ENCODE data around the gene CGNL1.

Gene CGNL1

DNA sequence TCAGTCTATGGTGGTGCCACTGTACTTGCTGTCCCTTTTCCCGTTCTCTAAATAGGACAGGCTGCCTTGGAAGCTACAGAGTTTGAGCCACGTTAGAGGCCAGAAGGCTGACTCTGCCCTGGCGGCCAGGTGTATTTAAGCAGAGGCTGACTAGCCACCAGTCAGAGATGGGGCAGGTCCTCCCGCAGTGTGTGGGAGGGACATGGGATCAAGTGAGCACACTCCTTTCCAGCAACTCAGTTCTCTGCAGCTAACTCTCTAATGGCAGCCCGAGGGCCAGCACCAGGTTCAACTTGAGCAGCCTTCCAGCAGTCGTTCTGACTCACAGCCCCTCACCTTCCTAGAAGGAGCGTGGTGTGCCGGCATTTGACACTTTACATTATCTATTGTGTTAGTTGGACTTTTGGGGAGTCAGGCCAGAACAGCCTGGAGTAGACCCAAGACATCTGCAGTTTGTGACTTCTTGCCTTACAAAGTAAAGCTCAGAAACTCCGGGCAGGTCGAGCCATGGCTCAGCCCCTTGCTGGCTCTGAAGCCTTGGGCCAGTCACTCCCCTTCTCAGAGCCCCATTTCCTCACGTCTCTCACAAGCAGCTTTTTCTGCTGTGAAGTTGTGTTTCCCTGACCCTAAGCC, 168.7 kb downstream of the CGNL1 start:
- Mint-ChIP-seq H3K4me3 (no peak overlapping the region), H3K36me3 (ENCODE audit: low read depth) (no peaks in the 10 kb centered on the region), H3K4me1 (peaks cover 6% of the 10 kb centered on the region), H3K9me3 (peaks cover 7% of the 10 kb centered on the region), H3K27ac (no peak overlapping the region), H3K27me3 (peaks cover under 1% of the 10 kb centered on the region)
- DNase-seq, result no peak
- ATAC-seq, result no peak

DNA sequence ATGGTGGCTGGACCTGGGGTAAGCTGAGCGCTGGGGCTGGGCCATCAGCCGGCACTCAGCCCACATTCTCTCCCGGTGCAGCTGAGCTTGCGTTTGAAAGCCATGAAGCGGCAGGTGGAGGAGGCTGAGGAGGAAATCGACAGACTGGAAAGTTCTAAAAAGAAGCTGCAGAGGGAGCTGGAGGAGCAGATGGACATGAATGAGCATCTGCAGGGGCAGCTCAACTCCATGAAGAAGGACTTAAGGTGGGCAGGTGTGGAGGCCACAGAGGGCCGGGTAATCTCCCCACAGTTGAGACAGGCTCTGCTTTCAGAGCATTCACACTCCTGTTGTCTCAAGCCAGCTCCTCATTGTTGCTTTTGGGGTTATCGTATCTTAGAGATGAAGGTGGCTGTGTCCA, 169.7 kb downstream of the CGNL1 start:
- Mint-ChIP-seq H3K27ac (no peak overlapping the region), H3K4me1 (no peaks in the 10 kb centered on the region), H3K9me3 (no peaks in the 10 kb centered on the region), H3K27me3 (no peaks in the 10 kb centered on the region), H3K4me3 (no peak overlapping the region), H3K36me3 (ENCODE audit: low read depth) (no peaks in the 10 kb centered on the region)
- DNase-seq (no peak), ATAC-seq (no peak)

DNA sequence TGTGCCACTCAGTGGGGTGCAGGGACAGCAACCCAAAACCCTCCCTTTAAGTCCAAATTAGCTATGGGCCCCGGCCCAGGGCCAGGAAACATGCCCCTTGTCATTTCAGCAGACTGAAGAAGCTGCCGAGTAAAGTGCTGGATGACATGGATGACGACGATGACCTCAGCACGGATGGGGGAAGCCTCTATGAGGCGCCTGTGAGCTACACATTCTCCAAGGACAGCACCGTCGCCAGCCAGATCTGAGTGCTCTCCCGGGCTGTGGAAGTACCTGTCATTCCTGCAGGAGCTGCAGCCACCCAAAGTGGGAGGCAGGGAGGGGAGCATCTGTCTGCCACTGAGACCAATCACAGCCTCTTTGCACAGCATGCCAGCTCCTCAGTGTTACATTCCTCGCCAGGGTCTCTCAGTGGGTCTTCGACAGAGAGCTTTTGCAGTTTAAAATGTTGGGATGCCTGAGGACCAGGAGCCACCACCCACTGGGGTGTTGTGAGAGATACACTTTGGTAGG, 171.0 kb downstream of the CGNL1 start:
- no peak overlapping the region for H3K27ac Mint-ChIP-seq
- DNase-seq, result no peak
- no peaks in the 10 kb centered on the region for H3K36me3 Mint-ChIP-seq (ENCODE audit: low read depth)
- H3K4me3 Mint-ChIP-seq, result no peak overlapping the region
- H3K4me1 Mint-ChIP-seq, result no peaks in the 10 kb centered on the region
- no peak for ATAC-seq
- H3K27me3 Mint-ChIP-seq, result no peaks in the 10 kb centered on the region
- no peaks in the 10 kb centered on the region for H3K9me3 Mint-ChIP-seq

DNA sequence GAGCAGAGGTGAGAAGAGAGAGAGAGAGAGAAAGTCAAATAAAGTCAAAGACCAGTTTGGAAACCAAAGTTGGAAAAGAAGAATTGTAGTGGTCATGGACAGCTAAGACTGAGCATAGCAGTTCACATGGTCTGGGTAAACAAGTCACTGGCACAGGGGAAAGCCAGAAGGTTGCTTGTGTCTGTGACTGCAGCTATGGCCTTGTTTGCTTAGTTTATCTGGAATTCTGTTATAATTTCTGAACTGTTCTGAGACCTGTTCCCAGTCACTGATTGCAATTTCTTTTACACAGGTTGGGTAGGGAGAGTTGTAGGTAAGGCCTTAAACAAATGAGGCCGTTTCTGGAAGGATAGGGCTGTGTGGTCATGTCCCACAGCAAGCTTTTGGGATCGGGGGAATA, 172.0 kb downstream of the CGNL1 start:
- no peaks in the 10 kb centered on the region for H3K4me1 Mint-ChIP-seq
- no peaks in the 10 kb centered on the region for H3K9me3 Mint-ChIP-seq
- DNase-seq (no peak), ATAC-seq (no peak)
- H3K36me3 Mint-ChIP-seq (ENCODE audit: low read depth), result no peaks in the 10 kb centered on the region
- H3K27me3 Mint-ChIP-seq, result no peaks in the 10 kb centered on the region
- H3K4me3 Mint-ChIP-seq, result no peak overlapping the region
- H3K27ac Mint-ChIP-seq, result no peak overlapping the region

DNA sequence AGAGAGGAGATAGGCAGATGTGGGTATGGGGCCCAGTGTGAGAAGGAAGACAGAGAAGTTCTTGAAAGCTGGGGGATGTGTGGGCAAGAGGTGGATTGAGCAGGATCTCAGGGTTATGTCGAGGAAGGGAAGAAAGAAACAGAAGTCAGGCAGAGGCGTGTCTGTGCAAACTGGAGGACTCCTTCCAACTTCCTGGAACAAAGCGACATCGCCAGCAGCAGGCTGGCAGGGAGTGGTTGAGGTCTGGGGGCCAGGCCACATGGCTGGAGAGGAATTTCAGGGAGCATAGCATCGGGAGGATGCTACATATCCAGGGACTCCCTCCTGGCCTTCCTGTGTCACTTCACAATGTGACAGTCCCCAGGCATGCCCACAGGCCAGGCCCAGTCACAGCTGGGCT, 172.5 kb downstream of the CGNL1 start:
- H3K27ac Mint-ChIP-seq, result no peak overlapping the region
- no peak overlapping the region for H3K4me3 Mint-ChIP-seq
- no peaks in the 10 kb centered on the region for H3K4me1 Mint-ChIP-seq
- H3K36me3 Mint-ChIP-seq (ENCODE audit: low read depth), result no peaks in the 10 kb centered on the region
- no peak for ATAC-seq
- no peaks in the 10 kb centered on the region for H3K9me3 Mint-ChIP-seq
- no peaks in the 10 kb centered on the region for H3K27me3 Mint-ChIP-seq
- no peak for DNase-seq

DNA sequence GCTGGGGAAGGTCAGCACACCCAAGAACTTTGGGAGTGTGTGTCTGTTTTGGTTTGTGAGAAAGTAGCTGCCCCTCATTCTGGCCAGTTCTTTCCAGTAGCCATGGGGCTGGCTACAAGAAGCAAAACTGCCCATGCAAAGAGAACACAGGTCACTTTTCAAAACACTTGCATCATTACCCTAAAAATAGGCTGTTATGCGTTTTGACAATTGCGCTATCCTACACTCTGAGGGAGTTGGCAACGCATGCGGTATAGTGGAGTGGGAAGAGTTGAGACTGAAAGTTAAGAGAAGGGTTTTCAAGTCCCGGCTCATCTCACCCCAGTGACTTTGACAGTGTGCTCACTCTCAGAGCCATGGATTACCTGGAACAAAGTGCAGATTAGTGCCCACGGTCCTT, 173.6 kb downstream of the CGNL1 start:
- Mint-ChIP-seq H3K4me3 (no peak overlapping the region), H3K36me3 (ENCODE audit: low read depth) (no peaks in the 10 kb centered on the region), H3K27me3 (no peaks in the 10 kb centered on the region), H3K27ac (no peak overlapping the region), H3K9me3 (no peaks in the 10 kb centered on the region), H3K4me1 (no peaks in the 10 kb centered on the region)
- DNase-seq (no peak), ATAC-seq (no peak)

DNA sequence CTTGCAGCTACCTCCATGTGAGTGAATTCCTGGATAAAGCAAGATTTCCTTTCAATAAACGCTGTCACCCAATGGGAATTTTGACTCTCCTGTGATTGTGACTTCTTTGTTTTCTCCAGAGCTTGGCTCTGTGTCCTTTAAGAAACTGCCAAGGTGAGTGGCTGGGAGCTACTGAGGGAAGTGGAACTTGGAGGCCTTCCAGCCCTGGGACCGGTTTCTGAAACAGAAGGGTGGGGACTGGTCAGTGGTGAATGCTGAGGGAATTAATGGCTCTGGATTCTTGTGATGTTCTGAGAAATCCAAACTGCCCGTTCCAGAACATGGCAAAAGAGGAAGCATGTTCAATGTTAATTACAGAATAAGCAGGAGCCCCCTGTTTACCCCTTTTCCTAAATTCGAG, 174.3 kb downstream of the CGNL1 start:
- no peak for ATAC-seq
- DNase-seq, result no peak
- H3K36me3 Mint-ChIP-seq (ENCODE audit: low read depth), result no peaks in the 10 kb centered on the region
- no peaks in the 10 kb centered on the region for H3K9me3 Mint-ChIP-seq
- no peaks in the 10 kb centered on the region for H3K27me3 Mint-ChIP-seq
- no peaks in the 10 kb centered on the region for H3K4me1 Mint-ChIP-seq
- H3K27ac Mint-ChIP-seq, result no peak overlapping the region
- no peak overlapping the region for H3K4me3 Mint-ChIP-seq

DNA sequence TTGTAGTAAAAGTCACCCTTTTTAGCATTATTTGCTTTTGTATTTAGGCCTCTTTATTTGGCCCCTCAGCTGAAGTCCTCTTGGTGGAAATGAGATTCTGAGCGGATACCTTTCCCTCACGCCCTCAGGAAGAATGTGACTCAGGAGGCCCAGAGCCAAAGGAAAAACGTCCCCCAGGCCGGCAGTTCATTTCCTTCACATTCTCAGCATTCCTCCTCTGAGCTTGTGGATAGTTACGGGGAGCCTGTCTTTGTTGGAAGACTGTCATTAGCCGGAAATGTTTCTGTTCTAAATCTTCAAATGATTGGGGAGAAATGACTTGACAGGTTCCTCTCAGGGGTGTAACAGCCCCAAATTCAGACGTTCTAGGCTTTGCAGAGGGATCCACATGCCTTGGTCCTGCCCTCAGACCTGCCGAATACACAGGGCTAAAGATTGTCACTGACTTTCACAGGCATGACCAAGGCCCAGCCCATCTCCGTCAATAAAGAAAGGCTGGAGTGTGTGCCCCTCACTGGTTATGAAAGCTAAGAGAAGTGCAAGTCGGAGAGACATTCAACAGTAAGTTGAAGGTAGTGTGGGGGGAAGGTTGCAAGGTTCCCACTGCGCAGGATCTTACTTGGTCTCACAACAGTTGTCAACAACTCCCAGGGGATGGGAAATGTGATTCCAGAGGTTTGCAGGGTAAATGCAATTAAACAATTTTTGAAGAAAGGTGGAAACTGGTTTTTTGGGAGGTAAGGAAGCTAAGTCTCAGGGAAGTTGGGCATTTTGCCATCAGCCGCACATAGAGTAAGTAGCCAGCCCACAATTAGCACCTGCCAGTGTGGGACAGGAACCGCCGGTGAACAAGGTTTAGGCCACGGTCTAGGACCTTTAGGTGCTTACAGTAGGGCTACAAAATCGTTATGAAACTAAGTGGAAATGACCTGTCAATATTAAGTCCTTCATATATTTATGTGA, 175.7 kb downstream of the CGNL1 start:
- ATAC-seq, result no peak

DNA sequence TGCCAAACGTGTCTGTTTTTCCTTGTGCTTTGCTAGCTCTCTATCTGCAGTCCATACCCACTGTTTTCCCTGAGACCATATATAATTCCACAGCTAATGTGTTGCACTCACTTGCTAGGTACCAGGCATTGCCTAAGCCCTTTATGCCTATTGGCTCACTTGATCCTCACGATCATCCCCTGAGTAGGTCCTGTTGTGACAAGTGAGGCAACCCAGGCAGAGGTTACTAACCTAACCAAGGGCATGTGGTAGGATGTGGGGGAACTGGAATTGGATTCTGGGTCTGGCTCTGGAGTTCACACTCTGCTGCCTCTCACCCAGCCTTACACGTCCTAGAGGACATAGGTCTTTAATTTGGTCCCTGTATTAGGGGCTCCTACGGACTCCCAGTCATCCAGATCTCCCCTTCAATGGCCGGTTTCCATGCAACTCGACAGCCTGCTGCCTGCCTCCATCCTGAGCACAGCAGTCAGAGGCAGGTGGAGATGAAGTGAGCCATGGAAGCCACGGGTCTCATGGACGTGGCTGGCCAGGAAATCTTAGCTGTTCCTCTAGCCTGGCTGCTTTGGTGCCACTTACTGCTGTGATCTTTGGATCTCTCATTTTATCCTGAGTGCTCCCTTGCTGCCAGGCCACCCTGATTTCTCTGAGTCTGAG, 176.5 kb downstream of the CGNL1 start:
- DNase-seq, result no peak
- Mint-ChIP-seq H3K9me3 (no peaks in the 10 kb centered on the region), H3K27me3 (no peaks in the 10 kb centered on the region), H3K36me3 (ENCODE audit: low read depth) (no peaks in the 10 kb centered on the region), H3K4me3 (no peak overlapping the region), H3K27ac (no peak overlapping the region), H3K4me1 (no peaks in the 10 kb centered on the region)
- no peak for ATAC-seq

More for the DNA sequence above, 175.7 kb downstream of the CGNL1 start:
- no peak overlapping the region for H3K4me3 Mint-ChIP-seq
- no peaks in the 10 kb centered on the region for H3K4me1 Mint-ChIP-seq
- H3K27ac Mint-ChIP-seq, result no peak overlapping the region
- no peak for DNase-seq
- no peaks in the 10 kb centered on the region for H3K36me3 Mint-ChIP-seq (ENCODE audit: low read depth)
- no peaks in the 10 kb centered on the region for H3K9me3 Mint-ChIP-seq
- H3K27me3 Mint-ChIP-seq, result no peaks in the 10 kb centered on the region

DNA sequence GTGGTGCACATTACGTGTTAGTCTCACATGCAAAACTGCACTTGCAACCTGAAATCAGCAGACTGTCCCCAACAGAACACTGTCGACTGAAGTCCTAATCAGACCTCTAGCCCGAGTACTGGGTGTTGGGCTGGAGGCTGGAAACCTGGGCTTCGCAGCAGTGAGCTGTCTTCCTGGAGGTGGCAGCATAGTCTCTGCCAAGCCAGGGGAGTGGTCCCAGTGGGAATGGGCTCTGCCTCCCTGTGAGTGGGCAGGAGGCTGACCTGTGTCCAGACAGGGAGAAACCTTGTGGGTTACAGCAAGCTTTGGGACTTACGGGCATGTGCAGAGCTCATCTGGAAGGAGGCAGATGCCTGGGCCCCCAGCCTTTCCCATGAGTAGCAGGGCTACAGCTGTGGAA, 177.2 kb downstream of the CGNL1 start:
- no peak overlapping the region for H3K4me3 Mint-ChIP-seq
- no peak overlapping the region for H3K27ac Mint-ChIP-seq
- ATAC-seq, result no peak
- no peaks in the 10 kb centered on the region for H3K36me3 Mint-ChIP-seq (ENCODE audit: low read depth)
- H3K4me1 Mint-ChIP-seq, result no peaks in the 10 kb centered on the region
- no peaks in the 10 kb centered on the region for H3K9me3 Mint-ChIP-seq
- DNase-seq, result no peak
- H3K27me3 Mint-ChIP-seq, result no peaks in the 10 kb centered on the region

DNA sequence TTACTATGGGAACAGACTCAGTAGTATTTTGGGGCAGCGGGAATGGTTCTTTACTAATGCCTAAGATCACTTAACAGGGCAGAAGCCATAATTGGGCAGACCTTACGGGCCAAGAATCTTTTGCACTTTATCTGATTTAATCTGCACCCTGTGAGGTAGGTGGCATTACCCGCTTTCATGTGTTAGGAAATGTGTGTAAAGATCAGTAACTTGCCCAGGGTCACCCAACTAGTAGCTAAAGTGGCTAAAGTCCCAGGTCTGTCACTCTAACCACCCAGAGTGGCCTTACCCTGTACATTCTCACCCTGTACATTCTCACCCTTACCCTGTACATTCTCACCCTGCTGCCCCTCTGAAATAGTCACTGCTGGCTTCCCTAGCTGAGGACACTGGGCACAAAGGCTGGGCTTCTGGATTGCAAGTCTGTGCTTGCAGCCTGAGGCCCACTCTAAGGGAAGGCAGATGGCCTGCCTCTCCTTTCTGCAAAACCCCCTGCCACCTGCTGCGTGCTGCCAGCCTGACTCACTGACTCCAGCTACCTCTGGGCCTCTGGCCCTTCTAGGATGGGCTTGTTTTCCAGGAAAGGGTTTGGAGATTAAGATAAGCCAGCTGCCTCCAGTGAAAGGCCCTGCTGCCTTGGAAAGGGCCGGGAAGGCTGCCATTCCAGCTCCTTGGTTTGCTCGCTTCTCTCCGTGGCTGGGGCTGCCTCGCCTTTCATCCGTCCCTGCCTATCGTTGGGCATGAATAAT, 177.9 kb downstream of the CGNL1 start:
- no peak overlapping the region for H3K27ac Mint-ChIP-seq
- peaks cover 4% of the 10 kb centered on the region for H3K27me3 Mint-ChIP-seq
- DNase-seq (no peak), ATAC-seq (no peak)
- H3K4me1 Mint-ChIP-seq, result no peaks in the 10 kb centered on the region
- no peaks in the 10 kb centered on the region for H3K9me3 Mint-ChIP-seq
- no peaks in the 10 kb centered on the region for H3K36me3 Mint-ChIP-seq (ENCODE audit: low read depth)
- H3K4me3 Mint-ChIP-seq, result no peak overlapping the region

DNA sequence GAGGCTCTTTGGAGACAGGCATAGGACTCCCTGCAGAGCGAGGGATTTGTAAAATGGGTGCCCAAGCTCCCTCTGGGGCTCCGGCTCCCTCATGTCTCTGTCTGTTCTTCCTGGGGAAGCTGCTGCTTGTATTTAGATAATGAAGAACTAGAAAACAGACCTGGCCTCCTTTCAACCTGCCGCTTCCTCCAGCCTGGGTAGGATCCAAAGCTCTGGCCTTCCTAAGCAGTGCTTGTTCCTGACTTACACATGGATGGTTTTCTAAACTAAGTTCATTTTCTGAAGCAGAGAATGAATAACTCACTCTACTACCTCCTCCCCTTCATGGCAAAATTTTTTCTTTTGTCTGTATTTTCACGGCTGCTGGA, 178.5 kb downstream of the CGNL1 start:
- no peak overlapping the region for H3K27ac Mint-ChIP-seq
- no peaks in the 10 kb centered on the region for H3K4me1 Mint-ChIP-seq
- DNase-seq (no peak), ATAC-seq (no peak)
- no peak overlapping the region for H3K4me3 Mint-ChIP-seq
- H3K27me3 Mint-ChIP-seq, result peaks cover 4% of the 10 kb centered on the region
- H3K9me3 Mint-ChIP-seq, result no peaks in the 10 kb centered on the region
- H3K36me3 Mint-ChIP-seq (ENCODE audit: low read depth), result no peaks in the 10 kb centered on the region

DNA sequence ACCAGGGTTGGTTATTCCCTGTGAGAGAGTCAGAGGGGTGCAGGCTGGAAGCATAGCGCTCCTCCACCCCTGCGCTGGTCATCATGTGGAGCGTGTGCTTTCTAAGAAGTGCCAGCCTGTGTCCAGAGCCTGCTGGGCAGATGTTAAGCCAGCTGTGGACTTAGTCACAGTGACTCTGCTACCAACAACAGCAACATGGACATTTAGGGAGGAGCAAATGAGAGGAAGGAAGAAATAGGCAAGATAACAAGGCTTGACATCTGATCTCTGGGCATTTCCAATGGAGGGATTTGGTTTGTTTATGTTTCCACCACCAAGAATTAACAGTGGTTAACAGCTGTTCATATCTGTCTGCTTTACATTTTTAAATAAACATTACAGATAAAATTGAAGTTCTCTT, 179.0 kb downstream of the CGNL1 start:
- DNase-seq, result no peak
- no peak overlapping the region for H3K27ac Mint-ChIP-seq
- H3K36me3 Mint-ChIP-seq (ENCODE audit: low read depth), result no peaks in the 10 kb centered on the region
- H3K27me3 Mint-ChIP-seq, result peaks cover 7% of the 10 kb centered on the region
- ATAC-seq, result no peak
- H3K4me3 Mint-ChIP-seq, result no peak overlapping the region
- H3K4me1 Mint-ChIP-seq, result peaks cover 3% of the 10 kb centered on the region
- H3K9me3 Mint-ChIP-seq, result no peaks in the 10 kb centered on the region

DNA sequence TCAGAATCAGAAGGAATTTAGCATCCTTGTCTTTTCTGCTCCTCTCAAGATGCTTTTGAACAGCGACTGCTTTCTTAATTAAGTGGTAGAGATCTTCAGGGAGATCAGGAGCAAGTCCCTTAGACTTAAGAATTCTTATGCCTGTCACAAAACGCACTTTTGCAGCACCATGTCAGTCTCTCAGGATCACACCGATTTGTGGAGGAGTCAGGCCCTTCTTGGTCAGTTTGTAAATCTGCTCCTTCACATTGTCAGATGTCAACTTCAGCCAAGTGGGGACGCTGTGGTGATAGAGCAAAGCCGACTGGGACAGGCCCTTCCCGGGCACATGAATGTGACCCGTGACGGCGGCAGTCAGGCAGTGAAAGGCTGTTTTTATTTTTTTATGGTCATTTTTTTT, 179.7 kb downstream of the CGNL1 start:
- Mint-ChIP-seq H3K27me3 (peaks cover 8% of the 10 kb centered on the region), H3K36me3 (ENCODE audit: low read depth) (no peaks in the 10 kb centered on the region), H3K27ac (no peak overlapping the region), H3K4me3 (no peak overlapping the region), H3K9me3 (no peaks in the 10 kb centered on the region), H3K4me1 (peaks cover 11% of the 10 kb centered on the region)
- no peak for ATAC-seq
- DNase-seq, result no peak
